HTERT RPE-1 (cell line): ENCODE data around the gene WFDC1.

ENCODE experiments used
- in situ Hi-C: fragments of 300-500 bp; cut with MboI; formaldehyde crosslinking; loops from 4 replicates; pipeline ENCODE4 v1.14.3; 2020; ENCODE audit warnings: low sequenced_read_pairs

The WFDC1 gene

GRCh38 chr16:84299734-84300440 lies 5.2 kb downstream of the WFDC1 start:
- in situ Hi-C loops = no loop called here

GRCh38 chr16:84302111-84302954 lies 7.7 kb downstream of the WFDC1 start:
- in situ Hi-C loops = no loop called here

DNA sequence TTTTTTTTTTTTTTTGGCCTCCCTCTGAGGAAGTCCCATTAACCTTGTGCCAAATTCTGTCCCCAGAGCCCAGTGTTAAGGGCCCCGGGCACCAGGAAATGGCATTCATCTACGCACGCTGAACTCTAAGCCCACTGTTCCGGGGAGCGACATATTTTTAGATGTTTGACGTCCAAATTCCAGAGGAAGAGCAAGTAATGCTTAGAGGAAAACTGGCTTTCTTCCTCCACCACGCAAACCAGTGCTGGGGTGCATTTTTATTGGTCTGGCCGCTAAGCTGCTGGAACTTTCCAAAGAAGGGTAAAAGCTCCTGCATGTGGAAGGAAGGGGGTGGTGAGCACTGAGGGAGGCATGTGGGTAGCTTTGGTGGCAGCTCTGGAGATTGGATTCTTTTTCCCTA lies 8.3 kb downstream of the WFDC1 start:
- in situ Hi-C loops = no loop called here

- in situ Hi-C loops = no loop called here
Measured at GRCh38 chr16:84303516-84303915, 8.8 kb downstream of the WFDC1 start.

DNA sequence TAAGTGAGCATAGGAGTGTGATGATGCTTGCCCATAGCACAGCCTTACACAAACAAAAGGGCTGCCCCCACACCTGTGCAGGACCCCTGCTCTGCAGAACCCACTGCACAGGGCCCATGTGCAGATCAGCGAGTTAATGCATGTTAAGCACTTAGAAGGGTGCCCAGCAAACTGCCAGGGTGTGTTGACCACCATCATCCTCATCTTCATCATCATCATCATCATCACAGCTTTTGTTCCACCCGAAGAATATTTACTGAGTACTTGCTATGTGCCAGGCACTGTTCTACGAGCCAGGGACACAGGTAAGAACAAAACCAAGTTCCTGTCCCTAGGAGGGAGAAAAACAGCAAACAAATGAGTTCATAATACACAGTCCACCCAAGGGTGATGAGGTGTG lies 11.9 kb downstream of the WFDC1 start:
- in situ Hi-C loops = no loop called here

- in situ Hi-C loops = no loop called here
Measured at GRCh38 chr16:84307209-84307954, 12.7 kb downstream of the WFDC1 start.

DNA sequence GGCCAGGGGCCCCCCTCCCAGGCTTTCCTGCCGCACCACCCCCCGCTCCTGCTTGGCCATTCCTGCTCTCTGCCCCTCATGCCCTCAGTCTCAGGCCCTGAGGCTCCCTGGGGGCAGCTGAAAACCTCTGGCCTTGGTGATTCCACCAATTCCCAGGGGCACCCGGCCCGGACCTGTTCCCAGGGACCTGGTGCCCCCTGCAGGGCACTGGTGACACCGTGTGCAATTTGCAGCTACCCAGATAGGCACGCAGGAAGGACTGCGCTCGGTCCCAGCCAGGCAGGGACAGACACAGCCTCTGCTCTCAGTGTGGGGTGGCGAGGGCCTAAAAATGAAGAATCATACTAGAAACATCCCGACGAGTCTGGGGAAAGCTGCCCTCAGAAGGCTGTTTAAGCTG lies 13.4 kb downstream of the WFDC1 start:
- in situ Hi-C loops = no loop called here

GRCh38 chr16:84310642-84311041 lies 16.0 kb downstream of the WFDC1 start:
- in situ Hi-C loops = no loop called here

DNA sequence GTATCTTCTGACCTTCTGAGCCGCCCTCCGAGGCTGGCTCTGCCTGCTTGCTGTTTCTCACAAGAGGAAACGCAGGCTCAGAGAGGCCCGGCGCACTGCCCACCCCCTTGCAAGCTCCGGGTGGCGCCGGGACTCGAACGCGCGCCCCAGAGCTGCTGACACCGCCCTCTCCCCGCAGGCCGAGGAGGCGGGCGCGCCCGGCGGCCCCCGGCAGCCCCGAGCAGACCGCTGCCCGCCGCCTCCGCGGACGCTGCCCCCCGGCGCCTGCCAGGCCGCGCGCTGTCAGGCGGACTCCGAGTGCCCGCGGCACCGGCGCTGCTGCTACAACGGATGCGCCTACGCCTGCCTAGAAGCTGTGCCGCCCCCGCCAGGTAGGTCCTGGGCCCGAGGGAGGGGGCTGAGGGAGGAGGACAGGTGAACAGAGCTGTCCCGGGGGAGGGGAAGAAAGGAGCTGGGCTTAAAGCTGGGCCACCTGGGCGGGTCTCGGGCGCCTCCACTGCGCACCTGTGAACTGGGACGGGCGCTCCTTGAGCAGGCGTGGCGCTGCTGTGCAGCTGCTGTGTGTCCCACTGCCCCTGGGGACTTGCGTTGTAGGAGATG lies 18.2 kb downstream of the WFDC1 start:
- in situ Hi-C loops = no loop called here

DNA sequence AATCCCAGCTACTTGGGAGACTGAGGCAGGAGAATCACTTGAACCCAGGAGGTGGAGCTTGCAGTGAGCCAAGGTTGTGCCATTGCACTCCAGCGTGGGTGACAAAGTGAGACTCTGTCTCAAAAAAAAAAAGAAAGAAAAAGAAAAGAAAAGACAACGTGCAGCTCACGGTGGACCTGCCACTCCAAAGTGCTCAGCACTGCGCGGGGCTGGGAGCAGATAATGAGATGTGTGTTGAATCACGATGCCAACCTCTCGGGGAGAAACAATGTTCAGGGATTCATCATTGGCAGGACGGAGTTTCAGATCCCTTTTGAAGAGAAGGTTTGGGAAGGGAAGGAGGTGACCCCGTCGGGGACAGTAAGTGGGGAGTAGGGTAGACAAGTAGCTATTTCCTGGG lies 19.2 kb downstream of the WFDC1 start:
- in situ Hi-C loops = no loop called here

DNA sequence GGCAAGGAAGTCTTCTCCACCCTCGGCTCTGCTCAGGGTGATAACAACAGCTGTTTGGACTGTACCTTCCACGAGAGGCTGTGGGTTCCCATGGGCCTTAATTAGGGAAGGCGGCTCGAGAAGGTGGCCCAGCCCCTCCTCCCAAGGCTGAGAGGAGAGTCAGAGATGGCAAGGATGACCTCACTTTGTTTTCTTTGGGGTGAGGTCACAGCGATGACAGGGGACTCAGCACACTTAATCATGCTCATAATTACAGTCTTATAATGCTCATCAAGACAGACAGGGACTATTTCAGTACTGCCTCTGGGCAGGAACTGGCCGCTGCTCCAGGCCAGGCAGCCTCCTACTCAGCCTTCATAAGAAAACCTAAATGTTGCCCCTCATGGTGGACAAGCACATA lies 19.7 kb downstream of the WFDC1 start:
- in situ Hi-C loops = no loop called here

- in situ Hi-C loops = no loop called here
Measured at GRCh38 chr16:84314814-84315213, 20.1 kb downstream of the WFDC1 start.

DNA sequence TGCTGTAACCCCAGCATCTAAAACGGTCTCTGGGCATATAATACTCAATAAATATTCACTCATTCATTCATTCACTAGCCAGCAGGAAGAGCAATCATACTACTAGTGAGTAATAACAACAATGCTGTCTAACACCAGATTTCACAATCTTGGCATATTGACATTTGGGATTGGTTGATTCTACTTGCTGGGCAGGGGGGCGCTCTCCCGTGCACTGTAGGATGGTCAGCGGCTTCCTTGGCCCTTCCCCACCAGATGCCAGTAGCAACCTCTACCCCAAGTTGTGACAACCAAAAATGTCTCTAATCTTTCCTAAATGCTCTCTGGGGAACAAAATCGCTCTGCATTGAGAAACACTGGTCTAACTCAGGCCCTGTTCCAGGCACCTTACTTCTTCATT lies 20.7 kb downstream of the WFDC1 start:
- in situ Hi-C loops = no loop called here

DNA sequence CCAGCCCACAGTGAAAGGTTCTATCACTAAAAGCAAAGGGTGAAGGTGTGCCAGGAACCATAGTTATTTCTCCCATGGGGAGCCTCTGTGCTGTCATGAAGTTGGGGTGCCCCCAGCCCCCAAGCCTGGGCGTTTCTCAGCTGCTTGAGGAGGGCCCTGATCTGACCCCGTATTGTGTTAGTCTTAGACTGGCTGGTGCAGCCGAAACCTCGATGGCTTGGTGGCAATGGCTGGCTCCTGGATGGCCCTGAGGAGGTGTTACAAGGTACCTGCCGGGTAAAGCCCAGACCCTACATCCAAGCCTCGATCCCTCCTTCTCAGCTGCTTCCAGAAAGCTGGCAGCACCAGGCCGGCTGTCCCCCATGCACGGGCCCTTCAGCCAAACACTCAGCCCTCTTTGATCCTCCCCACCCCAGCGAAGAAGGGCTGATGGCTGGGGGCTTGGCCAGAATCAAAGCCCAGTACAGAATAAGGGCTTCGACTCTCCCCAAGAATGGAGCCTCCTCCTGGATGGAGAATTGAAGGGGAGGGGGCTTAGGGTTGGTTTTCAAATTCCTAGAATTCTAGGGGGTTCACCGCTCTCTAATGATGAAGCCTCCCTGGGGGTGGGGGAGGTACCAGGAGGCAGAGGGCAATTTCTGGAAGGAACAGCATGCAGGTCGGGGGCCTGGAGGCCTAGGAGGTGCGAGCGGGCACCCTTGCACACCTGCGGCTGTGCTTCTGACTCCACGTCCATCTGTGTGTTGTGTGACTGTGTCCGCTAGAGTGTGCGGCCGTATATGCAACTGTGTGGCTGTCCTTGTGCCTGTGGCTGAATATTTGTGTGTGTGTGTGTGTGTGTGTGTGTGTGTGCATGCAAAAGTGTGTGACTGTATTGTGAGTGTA lies 23.7 kb downstream of the WFDC1 start:
- in situ Hi-C loops = no loop called here

GRCh38 chr16:84319146-84319760 lies 24.6 kb downstream of the WFDC1 start:
- in situ Hi-C loops = no loop called here

DNA sequence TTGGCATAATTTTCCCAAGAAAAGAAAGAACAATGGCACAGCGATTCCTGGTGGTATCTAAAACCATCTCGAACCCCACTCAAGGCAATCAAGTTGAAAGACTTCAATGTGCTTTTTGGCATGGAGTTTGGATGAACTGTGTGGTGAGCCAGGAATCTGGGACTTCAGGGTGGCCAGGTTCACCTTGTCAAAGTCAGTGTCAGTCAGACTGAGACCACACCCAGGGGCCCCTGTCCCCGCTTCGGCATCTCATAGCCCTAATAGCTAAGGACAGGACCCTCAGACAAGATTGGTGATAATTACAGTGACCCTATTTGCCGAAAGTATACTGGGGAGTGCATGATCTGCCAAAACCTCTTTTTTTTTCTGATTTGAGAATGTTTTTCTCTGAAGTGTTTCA lies 25.8 kb downstream of the WFDC1 start:
- in situ Hi-C loops = no loop called here

DNA sequence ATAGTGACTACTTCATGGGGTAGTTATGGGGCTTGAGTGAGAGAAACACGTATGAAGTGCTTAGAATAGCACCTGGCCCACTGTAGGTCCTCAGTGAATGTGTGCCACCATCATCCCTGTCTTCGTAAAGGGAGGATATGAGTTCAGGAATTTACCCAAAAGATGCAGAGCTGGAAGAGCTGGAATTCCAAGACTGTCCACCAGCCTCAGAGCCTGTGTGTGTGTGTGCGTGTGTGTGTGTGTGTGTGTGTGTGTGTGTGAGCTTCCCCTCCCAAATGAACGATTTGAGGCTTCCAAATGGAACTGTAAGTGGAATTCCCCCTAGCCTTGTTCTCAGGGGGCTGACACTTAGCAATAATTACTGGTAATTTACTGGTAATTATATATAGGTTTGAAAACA lies 27.3 kb downstream of the WFDC1 start:
- in situ Hi-C loops = no loop called here

DNA sequence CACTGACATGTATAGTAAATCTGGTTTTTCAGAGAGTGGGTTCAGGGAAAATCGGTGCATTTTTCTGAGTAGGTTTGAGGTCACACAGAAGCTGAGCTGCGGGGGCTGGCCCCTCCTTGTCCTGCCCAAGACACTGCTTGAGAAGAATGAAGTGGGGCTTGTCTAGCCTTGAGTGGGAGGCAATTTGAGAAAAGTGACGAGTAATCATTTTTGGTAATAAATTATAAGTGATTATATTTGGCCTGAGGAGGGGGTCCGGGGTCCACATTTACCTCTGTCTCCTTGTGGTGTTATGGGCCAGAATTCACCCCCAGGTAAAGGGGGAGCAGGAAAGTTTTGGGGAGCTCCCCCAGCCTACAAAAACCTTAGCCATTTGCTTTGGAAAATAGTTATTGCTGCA lies 28.1 kb downstream of the WFDC1 start:
- in situ Hi-C loops = no loop called here

DNA sequence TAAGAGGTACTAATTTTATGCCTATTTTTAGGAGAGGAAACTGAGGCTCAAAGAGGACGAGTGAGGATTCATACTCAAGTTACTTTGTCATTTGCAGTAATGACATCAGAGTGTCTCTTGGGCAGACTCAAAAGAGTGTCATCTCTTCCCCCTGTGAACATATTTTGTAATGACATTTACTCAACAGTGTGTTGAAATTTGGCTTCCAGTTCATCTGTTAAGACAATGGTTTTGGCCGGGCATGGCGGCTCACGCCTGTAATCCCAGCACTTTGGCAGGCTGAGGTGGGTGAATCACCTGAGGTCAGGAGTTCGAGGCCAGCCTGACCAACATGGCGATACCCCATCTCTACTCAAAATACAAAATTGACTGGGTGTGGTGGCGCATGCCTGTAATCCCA lies 28.9 kb downstream of the WFDC1 start:
- in situ Hi-C loops = no loop called here
